PC-9 (cell line): Measurements from ENCODE around the gene TMCO6.

Source experiments
- CTCF ChIP-seq: fragments of 200-600 bp; sonication (generic); conservative IDR thresholded peaks from 2 replicates; pipeline ENCODE4 v1.6.1; 2017; ENCODE audit warnings: mixed run types, antibody characterized with exemption, mild to moderate bottlenecking, moderate library complexity
- EZH2 ChIP-seq: fragments of 200-600 bp; sonication (generic); IDR thresholded peaks from 2 replicates; pipeline ENCODE4 v1.8.0; 2017; ENCODE audit warnings: antibody characterized with exemption, low read depth

GRCh38 chr5:140658870-140659269 is 19.6 kb downstream of the TMCO6 start:
- no peak for TF ChIP-seq EZH2
- TF ChIP-seq CTCF, result no peak
